HEK293 (cell line): Measurements from ENCODE around the gene LMBR1.

Experiments
- CTCF ChIA-PET: fragments of 350-600 bp; formaldehyde crosslinking; extraction: SDS; loops from one replicate; lab custom pipeline; 2021; ENCODE audit warnings: antibody characterized with exemption; lab: Yijun Ruan, JAX
- POLR2A ChIA-PET: fragments of 300-600 bp; formaldehyde crosslinking; extraction: SDS; loops from one replicate; lab custom pipeline; 2020; ENCODE audit warnings: antibody characterized with exemption, inconsistent platforms; lab: Yijun Ruan, JAX
- H3K27ac ChIP-seq: fragments of 200-500 bp; sonication (Bioruptor generic); 2 replicates; pipeline ENCODE4 v1.5.1; 2014; ENCODE audit warnings: low read depth, low read length, control low read depth, inconsistent platforms; ENCODE audit errors: extremely low read depth
- H3K36me3 ChIP-seq, 2 experiments: fragments of 200-500 bp in 1 of 2; sonication (Bioruptor generic) in 1 of 2; 1 replicate in 1 of 2; 2 replicates in 1 of 2; pipeline ENCODE4 v1.5.1; 2014 to 2017; ENCODE audit warnings: inconsistent platforms in 2 of 2, low read length in 2 of 2; ENCODE audit not compliant: control insufficient read depth in 2 of 2, insufficient read depth in 1 of 2
- H3K4me1 ChIP-seq: fragments of 200-500 bp; sonication (Bioruptor generic); 2 replicates; pipeline ENCODE4 v1.5.1; 2014; ENCODE audit warnings: mild to moderate bottlenecking, low read length, inconsistent platforms; ENCODE audit not compliant: control insufficient read depth, insufficient read depth
- H3K4me3 ChIP-seq: 2 replicates; pipeline ENCODE4 v1.5.1; 2011; ENCODE audit warnings: low read depth, mild to moderate bottlenecking, control low read depth, low read length, moderate library complexity
- H3K9me3 ChIP-seq: fragments of 200-500 bp; sonication (Bioruptor generic); 2 replicates; pipeline ENCODE4 v1.5.1; 2014; ENCODE audit warnings: low read depth, low read length, inconsistent platforms; ENCODE audit not compliant: control insufficient read depth, insufficient read depth
- GLI4 ChIP-seq: fragments of 450-650 bp; formaldehyde crosslinking; IDR thresholded peaks from 2 replicates; pipeline ENCODE4 v1.5.1; 2016; ENCODE audit warnings: missing biosample characterization, missing genetic modification characterization
- HOXA7 ChIP-seq: sonication (generic); formaldehyde crosslinking; IDR thresholded peaks from 2 replicates; pipeline ENCODE4 v1.8.1; 2022; ENCODE audit warnings: missing genetic modification reagents, borderline replicate concordance
- RBAK ChIP-seq: fragments of 450-650 bp; formaldehyde crosslinking; IDR thresholded peaks from 2 replicates; pipeline ENCODE4 v1.5.1; 2016; ENCODE audit warnings: missing biosample characterization, missing genetic modification characterization
- SCRT1 ChIP-seq: fragments of 450-650 bp; formaldehyde crosslinking; IDR thresholded peaks from 2 replicates; pipeline ENCODE4 v1.5.1; 2016; ENCODE audit warnings: missing biosample characterization, missing genetic modification characterization, borderline replicate concordance
- WT1 ChIP-seq: fragments of 450-650 bp; formaldehyde crosslinking; IDR thresholded peaks from 2 replicates; pipeline ENCODE4 v1.5.1; 2016; ENCODE audit warnings: missing biosample characterization, missing genetic modification characterization
- ZBTB10 ChIP-seq: fragments of 450-650 bp; formaldehyde crosslinking; IDR thresholded peaks from 2 replicates; pipeline ENCODE4 v1.5.1; 2016; ENCODE audit warnings: missing biosample characterization, missing genetic modification characterization
- ZBTB21 ChIP-seq: fragments of 450-650 bp; formaldehyde crosslinking; IDR thresholded peaks from 2 replicates; pipeline ENCODE4 v1.5.1; 2017; ENCODE audit warnings: missing biosample characterization, missing genetic modification characterization
- ZNF10 ChIP-seq: fragments of 450-650 bp; formaldehyde crosslinking; IDR thresholded peaks from 2 replicates; pipeline ENCODE4 v1.5.1; 2017; ENCODE audit warnings: missing biosample characterization, missing genetic modification characterization
- ZNF132 ChIP-seq: fragments of 450-650 bp; formaldehyde crosslinking; IDR thresholded peaks from 2 replicates; pipeline ENCODE4 v1.5.1; 2017; ENCODE audit warnings: missing biosample characterization, missing genetic modification characterization, borderline replicate concordance
- ZNF184 ChIP-seq: fragments of 450-650 bp; IDR thresholded peaks from 2 replicates; pipeline ENCODE4 v1.5.1; 2018; ENCODE audit warnings: missing biosample characterization, mild to moderate bottlenecking, missing genetic modification characterization
- ZNF280C ChIP-seq: fragments of 450-650 bp; formaldehyde crosslinking; IDR thresholded peaks from 2 replicates; pipeline ENCODE4 v1.5.1; 2016; ENCODE audit warnings: missing biosample characterization, missing genetic modification characterization
- ZNF394 ChIP-seq: fragments of 450-650 bp; formaldehyde crosslinking; IDR thresholded peaks from 2 replicates; pipeline ENCODE4 v1.5.1; 2016; ENCODE audit warnings: missing biosample characterization, missing genetic modification characterization, mild to moderate bottlenecking, moderate library complexity, borderline replicate concordance
- ZNF560 ChIP-seq: fragments of 450-650 bp; formaldehyde crosslinking; IDR thresholded peaks from 2 replicates; pipeline ENCODE4 v1.5.1; 2017; ENCODE audit warnings: missing biosample characterization, missing genetic modification characterization, borderline replicate concordance
- ZNF580 ChIP-seq: fragments of 450-650 bp; formaldehyde crosslinking; IDR thresholded peaks from 2 replicates; pipeline ENCODE4 v1.5.1; 2016; ENCODE audit warnings: missing biosample characterization, missing genetic modification characterization
- ZSCAN18 ChIP-seq: fragments of 450-650 bp; formaldehyde crosslinking; IDR thresholded peaks from 2 replicates; pipeline ENCODE4 v1.5.1; 2016; ENCODE audit warnings: missing biosample characterization, missing genetic modification characterization
- ZSCAN30 ChIP-seq: fragments of 450-650 bp; IDR thresholded peaks from 2 replicates; pipeline ENCODE4 v1.5.1; 2018; ENCODE audit warnings: missing biosample characterization, mild to moderate bottlenecking, missing genetic modification characterization, moderate library complexity
- TF ChIP-seq, protein P1 (sequence below): fragments of 450-650 bp; formaldehyde crosslinking; IDR thresholded peaks from 2 replicates; pipeline ENCODE4 v1.5.1; 2017; ENCODE audit warnings: missing biosample characterization, missing genetic modification characterization
- TF ChIP-seq, protein P2 (sequence below): fragments of 450-650 bp; formaldehyde crosslinking; IDR thresholded peaks from 2 replicates; pipeline ENCODE4 v1.5.1; 2017; ENCODE audit warnings: missing biosample characterization, missing genetic modification characterization

Gene LMBR1

GRCh38 chr7:156747718-156748117, 145.3 kb downstream of the LMBR1 start:
- H3K36me3 ChIP-seq, result peaks cover 0 to 4% of the 10 kb centered on the region in 2 experiments; a peak in 1 of 3 replicates
- no peak overlapping the region for H3K4me3 ChIP-seq
- no peak for TF ChIP-seq ZNF394 (tag by site-specific recombination)
- TF ChIP-seq, protein P1, sequence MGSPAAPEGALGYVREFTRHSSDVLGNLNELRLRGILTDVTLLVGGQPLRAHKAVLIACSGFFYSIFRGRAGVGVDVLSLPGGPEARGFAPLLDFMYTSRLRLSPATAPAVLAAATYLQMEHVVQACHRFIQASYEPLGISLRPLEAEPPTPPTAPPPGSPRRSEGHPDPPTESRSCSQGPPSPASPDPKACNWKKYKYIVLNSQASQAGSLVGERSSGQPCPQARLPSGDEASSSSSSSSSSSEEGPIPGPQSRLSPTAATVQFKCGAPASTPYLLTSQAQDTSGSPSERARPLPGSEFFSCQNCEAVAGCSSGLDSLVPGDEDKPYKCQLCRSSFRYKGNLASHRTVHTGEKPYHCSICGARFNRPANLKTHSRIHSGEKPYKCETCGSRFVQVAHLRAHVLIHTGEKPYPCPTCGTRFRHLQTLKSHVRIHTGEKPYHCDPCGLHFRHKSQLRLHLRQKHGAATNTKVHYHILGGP (tag by site-specific recombination), result no peak
- no peak for TF ChIP-seq WT1 (tag by site-specific recombination)
- no peak for TF ChIP-seq ZBTB21
- no peak for TF ChIP-seq GLI4
- no peak for TF ChIP-seq ZSCAN30 (tag by site-specific recombination)
- TF ChIP-seq RBAK, result no peak
- TF ChIP-seq ZNF280C, result no peak
- TF ChIP-seq ZSCAN18 (tag by site-specific recombination), result no peak
- TF ChIP-seq ZNF580 (tag by site-specific recombination), result no peak
- TF ChIP-seq ZNF132 (tag by site-specific recombination), result no peak
- TF ChIP-seq HOXA7 (CRISPR knock-in tag), result no peak
- no peak for TF ChIP-seq ZNF10 (tag by site-specific recombination)
- no peaks in the 10 kb centered on the region for H3K4me1 ChIP-seq
- H3K9me3 ChIP-seq, result no peaks in the 10 kb centered on the region
- ChIA-PET CTCF (interaction anchor here (0.6 to 1.0 kb wide), 3 partner anchors 12 to 194 kb away, joined by 3 to 5 read pairs (median 3); no protein-coding TSS in a partner anchor), POLR2A (no interaction called here)
- no peak overlapping the region for H3K27ac ChIP-seq

- H3K27ac ChIP-seq, result no peak overlapping the region
- no peaks in the 10 kb centered on the region for H3K4me1 ChIP-seq
- H3K36me3 ChIP-seq, result peaks cover 0 to 4% of the 10 kb centered on the region in 2 experiments; a peak in 1 of 3 replicates
- ChIA-PET POLR2A (no interaction called here), CTCF (interaction anchor here (1.0 kb wide), 1 partner anchor 11 kb away, joined by 3 read pairs; no protein-coding TSS in a partner anchor)
- H3K9me3 ChIP-seq, result no peaks in the 10 kb centered on the region
- TF ChIP-seq, protein P2, sequence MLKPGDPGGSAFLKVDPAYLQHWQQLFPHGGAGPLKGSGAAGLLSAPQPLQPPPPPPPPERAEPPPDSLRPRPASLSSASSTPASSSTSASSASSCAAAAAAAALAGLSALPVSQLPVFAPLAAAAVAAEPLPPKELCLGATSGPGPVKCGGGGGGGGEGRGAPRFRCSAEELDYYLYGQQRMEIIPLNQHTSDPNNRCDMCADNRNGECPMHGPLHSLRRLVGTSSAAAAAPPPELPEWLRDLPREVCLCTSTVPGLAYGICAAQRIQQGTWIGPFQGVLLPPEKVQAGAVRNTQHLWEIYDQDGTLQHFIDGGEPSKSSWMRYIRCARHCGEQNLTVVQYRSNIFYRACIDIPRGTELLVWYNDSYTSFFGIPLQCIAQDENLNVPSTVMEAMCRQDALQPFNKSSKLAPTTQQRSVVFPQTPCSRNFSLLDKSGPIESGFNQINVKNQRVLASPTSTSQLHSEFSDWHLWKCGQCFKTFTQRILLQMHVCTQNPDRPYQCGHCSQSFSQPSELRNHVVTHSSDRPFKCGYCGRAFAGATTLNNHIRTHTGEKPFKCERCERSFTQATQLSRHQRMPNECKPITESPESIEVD, result peak; percentile 56
- TF ChIP-seq ZNF560 (tag by site-specific recombination), result no peak
- TF ChIP-seq ZNF184 (tag by site-specific recombination), result no peak
- TF ChIP-seq SCRT1 (tag by site-specific recombination), result no peak
- no peak for TF ChIP-seq ZBTB10 (tag by site-specific recombination)
- no peak overlapping the region for H3K4me3 ChIP-seq
Measured at GRCh38 chr7:156746891-156747290, 146.1 kb downstream of the LMBR1 start.
